HG02840 (cell line): ENCODE results near the gene NCK1.
"Not testable (repeated sequence)": the region's sequence is repeated elsewhere in the genome, so short reads cannot be mapped to it uniquely, and the experiment has no call there.

Experiments used
- ATAC-seq: cut with Tn5 transposase; IDR thresholded peaks from one replicate; pipeline ENCODE4 v1.9.1; 2021; ENCODE audit warnings: mild to moderate bottlenecking, moderate library complexity, moderate number of reproducible peaks; ENCODE audit not compliant: unreplicated experiment, low FRiP score

NCK1 gene

GRCh38 chr3:136939489-136939888, 77.5 kb downstream of the NCK1 start:
- no peak for ATAC-seq

GRCh38 chr3:136942803-136943202, 80.8 kb downstream of the NCK1 start:
- no peak for ATAC-seq

GRCh38 chr3:136943436-136943835, 81.4 kb downstream of the NCK1 start:
- ATAC-seq, result no peak

- no peak for ATAC-seq
Observed at GRCh38 chr3:136946978-136947377, 85.0 kb downstream of the NCK1 start.

- no peak for ATAC-seq
Observed at GRCh38 chr3:136947477-136947876, 85.5 kb downstream of the NCK1 start.

- ATAC-seq, result no peak
Observed at GRCh38 chr3:136949146-136949545, 87.1 kb downstream of the NCK1 start.

GRCh38 chr3:136949708-136950107, 87.7 kb downstream of the NCK1 start:
- no peak for ATAC-seq

GRCh38 chr3:136950623-136951022, 88.6 kb downstream of the NCK1 start:
- no peak for ATAC-seq

- ATAC-seq, result no peak
Observed at GRCh38 chr3:136952292-136952691, 90.3 kb downstream of the NCK1 start.

GRCh38 chr3:136954251-136954650, 92.2 kb downstream of the NCK1 start:
- ATAC-seq, result no peak

- ATAC-seq, result no peak
Observed at GRCh38 chr3:136954980-136955780, 93.2 kb downstream of the NCK1 start.

- ATAC-seq, result no peak
Observed at GRCh38 chr3:136955813-136956212, 93.8 kb downstream of the NCK1 start.

GRCh38 chr3:136956971-136957370, 95.0 kb downstream of the NCK1 start:
- ATAC-seq, result no peak

GRCh38 chr3:136957751-136958288, 95.8 kb downstream of the NCK1 start, which contains the start of gene IL20RB:
IL20RB (plus strand) TSS chr3:136957983; CDS start chr3:136958114, 131 bp downstream.
- no peak for ATAC-seq

GRCh38 chr3:136958939-136959338, 96.9 kb downstream of the NCK1 start:
- no peak for ATAC-seq

GRCh38 chr3:136959599-136959998, 97.6 kb downstream of the NCK1 start:
- no peak for ATAC-seq

- ATAC-seq, result no peak
Observed at GRCh38 chr3:136960838-136961836, 99.1 kb downstream of the NCK1 start.

- no peak for ATAC-seq
Observed at GRCh38 chr3:136962927-136963326, 100.9 kb downstream of the NCK1 start.

- not testable (repeated sequence) for ATAC-seq
Observed at GRCh38 chr3:136969539-136969938, 107.5 kb downstream of the NCK1 start.

GRCh38 chr3:136973352-136973751, 111.3 kb downstream of the NCK1 start:
- ATAC-seq, result no peak

GRCh38 chr3:136974670-136975069, 112.7 kb downstream of the NCK1 start:
- ATAC-seq, result no peak
